Adrenal gland (tissue), 5 donors: ENCODE results near the gene KCNH5.

Experiments used
- CTCF ChIP-seq, 6 experiments: fragments of 450-650 bp in 4 of 6; fragments of 200-600 bp in 2 of 6; sonication (generic) in 1 of 6; IDR thresholded peaks; 1 replicate in 5 of 6; 2 replicates in 1 of 6; pipeline versions ENCODE4 v1.5.1 to v1.8.0; 2016 to 2021; ENCODE audit warnings: antibody characterized with exemption in 6 of 6, mild to moderate bottlenecking in 2 of 6, moderate library complexity in 1 of 6
- POLR2A ChIP-seq, 2 donors: fragments of 450-650 bp; IDR thresholded peaks; one replicate each; pipeline ENCODE4 v1.6.1; 2017; ENCODE audit warnings: antibody characterized with exemption in 2 of 2, mild to moderate bottlenecking in 2 of 2, moderate library complexity in 1 of 2
- donor health status: DM: no; HTN: no; CAD: no.

GRCh38 chr14:62796431-62796830, 248.8 kb downstream of the KCNH5 start:
- TF ChIP-seq POLR2A (IDR thresholded peaks at IDR 0.05) (no peak), CTCF (IDR thresholded peaks at IDR 0.05) (no peak)
